CMK (cell line): ENCODE measurements around the gene INPPL1.

ENCODE experiments used
- DNase-seq: peaks from one replicate; pipeline ENCODE4 v3.0.0-alpha.2; 2010; ENCODE audit warnings: low read depth

INPPL1 gene

GRCh38 chr11:72231396-72232259, 7.1 kb downstream of the INPPL1 start:
- DNase-seq = no peak

- DNase-seq = no peak
These were observed 7.9 kb downstream of the INPPL1 start for GRCh38 chr11:72232260-72233055.

DNA sequence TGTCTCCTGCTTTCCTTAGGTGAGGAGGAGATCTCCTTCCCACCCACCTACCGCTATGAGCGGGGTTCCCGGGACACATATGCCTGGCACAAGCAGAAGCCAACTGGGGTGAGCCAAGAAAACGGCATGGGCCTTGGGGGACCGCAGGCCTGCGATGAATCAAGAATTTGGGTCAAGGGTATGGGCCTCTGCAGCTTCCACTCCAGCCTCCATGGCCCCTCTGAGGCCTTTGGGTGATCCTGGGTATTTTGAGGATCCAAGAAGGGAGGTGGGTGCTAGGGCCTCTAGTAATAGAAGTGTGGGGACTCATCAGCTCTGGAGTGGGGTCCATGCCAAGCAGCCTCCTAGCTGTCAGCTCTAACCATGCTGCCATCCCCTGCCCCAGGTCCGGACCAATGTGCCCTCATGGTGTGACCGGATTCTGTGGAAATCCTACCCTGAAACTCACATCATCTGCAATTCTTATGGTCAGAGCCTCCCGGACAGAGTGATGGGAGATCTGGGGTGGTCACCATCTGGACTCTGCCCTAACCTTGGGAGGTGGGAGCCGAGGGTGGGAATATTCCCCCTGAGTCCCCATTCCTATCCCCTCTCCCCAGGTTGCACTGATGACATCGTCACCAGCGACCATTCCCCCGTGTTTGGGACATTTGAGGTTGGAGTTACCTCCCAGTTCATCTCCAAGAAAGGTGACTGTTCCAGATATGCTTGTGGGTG, 8.6 kb downstream of the INPPL1 start:
- DNase-seq = no peak

DNA sequence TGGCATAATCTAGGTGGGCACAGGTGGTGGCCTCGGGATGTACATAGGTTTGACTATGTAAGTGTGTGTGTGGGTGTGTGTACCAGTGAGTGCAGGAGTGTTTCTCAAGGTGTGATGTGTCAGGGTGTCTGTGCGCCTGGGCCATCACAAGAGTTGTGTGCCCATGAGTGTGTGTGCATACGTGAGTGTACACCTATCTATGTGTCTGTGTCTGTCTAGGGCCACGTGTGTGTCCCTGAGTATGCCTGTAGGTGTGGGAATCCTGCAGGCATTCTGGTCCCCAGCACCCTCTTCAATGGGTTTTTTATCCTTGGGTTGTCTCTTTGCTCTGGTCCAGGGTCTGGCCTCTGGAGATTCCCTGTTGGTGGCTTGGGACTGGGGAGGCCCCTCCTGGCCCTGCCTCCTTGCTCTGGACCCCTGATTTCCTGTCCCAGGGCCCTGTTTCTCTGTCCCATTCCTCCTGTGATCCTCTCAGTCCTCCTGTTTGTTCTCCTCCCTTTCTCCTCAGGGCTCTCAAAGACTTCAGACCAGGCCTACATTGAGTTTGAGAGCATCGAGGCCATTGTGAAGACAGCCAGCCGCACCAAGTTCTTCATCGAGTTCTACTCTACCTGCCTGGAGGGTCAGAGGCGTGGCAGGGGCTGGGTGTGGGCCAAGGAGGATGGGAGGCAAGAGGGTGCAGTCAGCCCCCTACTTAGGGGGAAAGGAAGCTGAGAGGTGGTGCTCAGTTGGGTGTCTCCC, 9.4 kb downstream of the INPPL1 start:
- DNase-seq = no peak

DNA sequence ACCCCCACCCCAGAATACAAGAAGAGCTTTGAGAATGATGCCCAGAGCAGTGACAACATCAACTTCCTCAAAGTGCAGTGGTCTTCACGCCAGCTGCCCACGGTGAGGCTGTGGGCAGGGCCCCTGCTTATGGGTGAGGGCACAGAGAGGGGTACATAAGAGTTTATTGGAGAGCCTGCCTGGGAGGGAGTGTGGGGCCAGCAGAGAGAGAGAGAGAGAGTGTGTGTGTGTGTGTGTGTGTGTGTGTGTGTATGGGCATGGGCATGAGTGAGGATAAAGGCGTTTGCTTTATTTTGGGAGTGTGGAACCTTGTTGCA, 9.9 kb downstream of the INPPL1 start:
- DNase-seq = no peak

DNA sequence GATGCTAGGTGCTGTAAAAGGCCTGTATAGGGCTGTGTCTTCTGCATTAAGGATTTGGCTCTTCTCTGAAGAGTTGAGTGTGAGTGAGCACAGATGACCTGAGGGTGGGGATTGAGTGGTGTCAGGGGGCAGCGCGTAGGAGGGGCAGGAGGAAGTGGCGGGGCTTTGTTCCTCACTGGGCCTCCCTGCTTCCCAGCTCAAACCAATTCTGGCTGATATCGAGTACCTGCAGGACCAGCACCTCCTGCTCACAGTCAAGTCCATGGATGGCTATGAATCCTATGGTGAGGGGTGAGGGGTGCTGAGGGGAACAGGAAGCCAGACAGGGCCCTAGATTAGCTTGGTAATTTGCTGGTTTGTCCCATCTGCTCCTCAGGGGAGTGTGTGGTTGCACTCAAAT, 10.4 kb downstream of the INPPL1 start:
- DNase-seq = no peak

DNA sequence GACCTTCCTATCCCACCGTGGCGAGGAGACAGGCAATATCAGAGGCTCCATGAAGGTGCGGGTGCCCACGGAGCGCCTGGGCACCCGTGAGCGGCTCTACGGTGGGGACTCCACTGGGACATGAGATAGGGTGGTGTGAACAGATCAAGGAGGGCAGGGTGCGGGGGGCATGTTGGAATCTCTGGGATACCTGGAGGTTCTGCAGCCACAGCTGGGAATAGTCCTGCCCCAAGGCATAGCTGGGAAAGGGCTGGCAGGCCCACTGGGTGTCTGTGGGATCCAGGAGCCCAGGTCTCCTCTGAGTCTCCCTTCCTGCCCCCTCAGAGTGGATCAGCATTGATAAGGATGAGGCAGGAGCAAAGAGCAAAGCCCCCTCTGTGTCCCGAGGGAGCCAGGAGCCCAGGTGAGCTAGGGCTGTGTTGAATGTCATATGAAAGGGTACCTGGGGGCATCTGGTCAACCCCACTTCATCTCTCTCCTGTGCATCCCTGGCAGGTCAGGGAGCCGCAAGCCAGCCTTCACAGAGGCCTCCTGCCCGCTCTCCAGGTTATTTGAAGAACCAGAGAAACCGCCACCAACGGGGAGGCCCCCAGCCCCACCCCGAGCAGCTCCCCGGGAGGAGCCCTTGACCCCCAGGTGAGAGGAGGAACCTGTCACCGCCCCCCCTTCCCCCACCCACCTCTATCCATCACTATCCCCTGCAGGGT, 10.9 kb downstream of the INPPL1 start:
- no peak for DNase-seq

DNA sequence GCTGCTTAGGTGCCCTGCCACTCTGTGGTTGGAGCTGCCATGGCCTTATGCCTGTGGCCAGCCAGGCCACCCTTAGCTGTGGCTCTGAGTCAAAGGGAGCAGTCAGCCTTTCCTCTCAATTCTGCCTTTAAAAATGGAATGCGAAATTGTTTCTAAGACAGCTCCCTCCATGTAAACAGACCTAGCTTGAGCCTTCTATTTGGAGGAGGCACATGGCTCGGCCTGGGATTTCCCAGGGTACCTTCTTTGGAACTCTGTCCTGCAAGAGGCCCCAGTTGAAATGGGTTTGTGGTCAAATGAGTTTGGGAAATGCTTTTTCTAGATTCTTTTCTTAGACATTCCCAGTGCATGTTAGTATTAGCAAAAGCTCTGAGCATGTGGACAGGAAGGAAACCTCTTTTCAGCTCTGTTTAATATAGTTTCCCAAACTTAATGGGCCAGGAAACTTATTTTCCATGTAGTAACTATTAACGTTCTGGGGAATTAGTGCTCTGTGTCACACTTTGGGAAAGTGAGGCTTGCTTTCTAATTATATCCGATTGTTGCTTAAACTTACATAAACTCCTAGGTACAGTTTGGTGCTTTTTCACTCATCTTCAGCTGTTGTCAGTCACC, 11.6 kb downstream of the INPPL1 start:
- no peak for DNase-seq

- DNase-seq = no peak
These were observed 12.2 kb downstream of the INPPL1 start for GRCh38 chr11:72236774-72237111.

DNA sequence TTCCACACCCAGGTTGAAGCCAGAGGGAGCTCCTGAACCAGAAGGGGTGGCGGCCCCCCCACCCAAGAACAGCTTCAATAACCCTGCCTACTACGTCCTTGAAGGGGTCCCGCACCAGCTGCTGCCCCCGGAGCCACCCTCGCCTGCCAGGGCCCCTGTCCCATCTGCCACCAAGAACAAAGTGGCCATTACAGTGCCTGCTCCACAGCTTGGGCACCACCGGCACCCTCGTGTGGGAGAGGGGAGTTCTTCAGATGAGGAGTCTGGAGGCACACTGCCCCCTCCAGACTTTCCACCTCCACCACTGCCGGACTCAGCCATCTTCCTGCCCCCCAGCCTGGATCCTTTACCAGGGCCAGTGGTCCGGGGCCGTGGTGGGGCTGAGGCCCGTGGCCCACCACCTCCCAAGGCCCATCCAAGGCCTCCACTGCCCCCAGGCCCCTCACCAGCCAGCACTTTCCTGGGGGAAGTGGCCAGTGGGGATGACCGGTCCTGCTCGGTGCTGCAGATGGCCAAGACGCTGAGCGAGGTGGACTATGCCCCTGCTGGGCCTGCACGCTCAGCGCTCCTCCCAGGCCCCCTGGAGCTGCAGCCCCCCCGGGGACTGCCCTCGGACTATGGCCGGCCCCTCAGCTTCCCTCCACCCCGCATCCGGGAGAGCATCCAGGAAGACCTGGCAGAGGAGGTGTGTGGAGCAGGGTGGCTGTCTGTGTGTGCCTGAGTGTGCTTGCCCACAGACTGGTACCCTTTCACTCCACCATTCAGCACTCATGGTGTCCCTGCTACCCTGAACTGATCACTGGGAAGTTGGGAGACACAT, 12.8 kb downstream of the INPPL1 start:
- no peak for DNase-seq

GRCh38 chr11:72238040-72238450, 13.5 kb downstream of the INPPL1 start:
- DNase-seq = no peak

DNA sequence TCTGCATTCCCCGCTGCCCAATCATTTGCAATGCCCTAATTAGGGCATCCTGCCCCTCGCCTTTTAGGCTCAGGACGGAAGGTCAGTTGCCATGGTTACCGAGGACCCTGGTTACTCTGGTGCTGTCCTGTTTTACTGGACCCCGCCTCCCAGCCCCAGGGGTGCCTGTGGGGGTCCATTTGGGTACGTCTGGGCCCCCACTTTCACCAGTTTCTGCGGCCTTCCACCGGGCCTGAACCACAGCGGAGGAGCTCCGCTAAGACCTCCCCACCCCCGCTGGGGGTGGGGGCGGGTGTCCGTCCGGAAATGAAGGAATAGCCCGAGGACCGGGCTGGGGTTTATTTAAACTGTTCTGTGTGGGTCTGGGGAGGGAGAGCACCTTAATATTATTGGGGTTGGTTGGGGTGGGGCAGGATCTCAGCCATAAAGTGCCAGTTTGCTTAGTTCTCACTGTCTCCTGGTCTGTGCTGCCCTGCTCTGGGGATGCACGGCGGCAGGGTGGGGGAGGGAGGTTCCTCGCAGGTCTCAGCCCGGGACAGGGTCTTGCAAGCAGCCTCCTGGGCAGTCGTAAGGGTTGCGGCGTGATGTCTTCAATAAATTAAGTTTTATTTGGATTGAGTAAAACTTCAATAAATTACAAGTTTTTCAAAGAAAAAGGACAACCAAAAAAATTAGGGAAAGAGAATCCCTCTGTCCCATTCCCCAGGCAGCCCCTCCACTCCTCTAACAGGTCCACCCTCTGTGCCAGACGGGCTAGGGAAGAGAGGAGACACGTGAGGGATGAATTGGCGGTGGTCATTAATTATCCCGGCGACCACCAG, 14.1 kb downstream of the INPPL1 start:
- no peak for DNase-seq

DNA sequence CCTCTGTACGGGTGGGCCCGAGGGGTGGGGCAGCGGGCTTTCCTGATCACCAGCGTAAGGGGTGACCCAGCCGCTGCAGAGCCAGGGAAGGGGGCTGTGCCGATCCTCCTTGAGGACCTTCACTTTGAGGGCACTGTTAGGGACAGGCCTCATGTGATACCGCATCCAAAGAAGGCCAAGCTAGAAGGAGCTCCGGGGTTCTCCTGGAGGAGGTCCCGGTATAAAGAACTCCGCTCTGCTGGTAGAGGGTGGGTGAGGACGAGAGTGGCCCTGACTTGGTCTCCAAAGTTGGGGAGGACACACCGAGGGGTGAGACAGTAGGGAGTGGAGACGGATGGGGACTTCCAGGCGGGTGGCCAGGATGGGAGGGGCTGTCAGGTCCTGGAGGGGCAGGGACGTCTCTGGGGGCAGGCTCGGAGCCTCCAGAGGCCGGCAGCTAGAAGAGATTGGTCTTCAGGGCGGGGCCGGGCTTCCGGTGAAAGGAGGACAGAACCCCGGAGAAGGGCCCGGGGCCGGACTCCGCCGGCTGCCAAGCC, 14.8 kb downstream of the INPPL1 start:
- DNase-seq = no peak

- DNase-seq = no peak
These were observed 15.4 kb downstream of the INPPL1 start for GRCh38 chr11:72239849-72240460.

GRCh38 chr11:72240461-72241290, 16.1 kb downstream of the INPPL1 start:
- DNase-seq = no peak

DNA sequence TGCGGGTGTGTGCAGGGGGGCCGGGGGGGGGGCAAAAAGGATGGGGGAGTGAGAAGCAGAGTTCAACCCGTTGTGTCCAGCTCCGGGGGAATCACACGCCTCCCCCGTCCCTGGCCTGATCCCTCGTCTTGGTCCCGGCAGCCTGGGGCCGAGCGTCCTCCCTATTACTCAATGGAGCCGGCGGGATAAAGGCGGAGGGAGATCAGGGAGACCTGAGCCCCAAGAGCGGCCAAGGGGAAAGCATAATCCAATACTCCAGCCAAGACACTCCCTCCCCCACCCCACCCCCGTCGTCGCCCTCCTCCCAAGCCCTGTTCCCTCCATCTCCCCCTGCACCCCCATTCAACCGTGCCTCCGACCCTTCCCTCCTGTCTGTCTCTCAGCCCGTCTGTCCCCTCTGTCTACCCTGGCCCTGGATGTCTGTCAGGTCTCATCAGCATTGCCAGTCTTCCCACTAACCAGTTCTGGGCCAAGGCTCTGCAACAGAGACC, 16.8 kb downstream of the INPPL1 start:
- DNase-seq = no peak

DNA sequence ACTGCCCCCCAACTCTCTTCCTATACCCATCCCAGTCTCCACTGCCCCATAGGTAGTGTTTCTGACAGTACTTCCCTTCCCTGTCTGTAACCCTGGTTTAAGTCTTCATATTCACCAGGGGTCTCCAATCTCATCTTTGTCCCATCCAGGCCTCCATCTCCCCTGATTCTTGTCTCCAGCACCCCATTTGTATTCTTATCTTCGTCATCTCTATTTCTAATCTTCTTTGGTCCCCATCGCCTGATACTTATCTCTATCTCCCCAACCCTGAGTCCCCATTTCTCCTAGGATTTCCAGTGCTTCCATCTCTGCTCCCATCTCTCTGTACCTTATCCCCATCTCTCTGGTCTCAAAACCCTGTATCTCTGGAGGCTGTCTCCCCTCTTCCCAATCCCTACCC, 17.6 kb downstream of the INPPL1 start:
- no peak for DNase-seq
